T-helper 2 cell treated with Interferon-gamma antibody and Interleukin-4, amounts not matched to agents 5 μg/mL and 100 μg/mL, for 36 hours (primary cell): Measurements from ENCODE around the gene PRKN.

Experiments used
- DNase-seq: peaks from one replicate; pipeline ENCODE4 v3.0.0; 2021; ENCODE audit warnings: low spot score
- H3K27ac Mint-ChIP-seq: one replicate; pipeline ENCODE4 v1.8.0; 2021; ENCODE audit warnings: mild to moderate bottlenecking, mixed read lengths
- H3K27me3 Mint-ChIP-seq: one replicate; pipeline ENCODE4 v1.8.0; 2021; ENCODE audit warnings: low read depth, mixed read lengths
- H3K36me3 Mint-ChIP-seq: one replicate; pipeline ENCODE4 v1.8.0; 2021; ENCODE audit warnings: low read depth, mixed read lengths
- H3K4me1 Mint-ChIP-seq: one replicate; pipeline ENCODE4 v1.8.0; 2021; ENCODE audit warnings: low read depth, mixed read lengths
- H3K4me3 Mint-ChIP-seq: one replicate; pipeline ENCODE4 v1.8.0; 2022; ENCODE audit warnings: mild to moderate bottlenecking, moderate library complexity, mixed read lengths
- H3K9me3 Mint-ChIP-seq: one replicate; pipeline ENCODE4 v1.8.0; 2021; ENCODE audit warnings: mixed read lengths

PRKN gene

GRCh38 chr6:162184465-162184864, 543.1 kb downstream of the PRKN start:
- H3K4me3 Mint-ChIP-seq = no peak overlapping the region
- no peaks in the 10 kb centered on the region for H3K9me3 Mint-ChIP-seq

GRCh38 chr6:162181741-162182401, 545.7 kb downstream of the PRKN start:
- Mint-ChIP-seq H3K4me1 (peaks cover 9% of the 10 kb centered on the region), H3K27ac (no peak overlapping the region), H3K27me3 (no peaks in the 10 kb centered on the region), H3K9me3 (no peaks in the 10 kb centered on the region), H3K4me3 (no peak overlapping the region), H3K36me3 (no peaks in the 10 kb centered on the region)
- DNase-seq = no peak

More at GRCh38 chr6:162184465-162184864, 543.1 kb downstream of the PRKN start:
- Mint-ChIP-seq H3K27me3 (no peaks in the 10 kb centered on the region), H3K27ac (no peak overlapping the region), H3K36me3 (no peaks in the 10 kb centered on the region), H3K4me1 (peaks cover 9% of the 10 kb centered on the region)
- DNase-seq = no peak

GRCh38 chr6:162181111-162181510, 546.5 kb downstream of the PRKN start:
- no peak overlapping the region for H3K27ac Mint-ChIP-seq
- H3K36me3 Mint-ChIP-seq = no peaks in the 10 kb centered on the region
- H3K27me3 Mint-ChIP-seq = no peaks in the 10 kb centered on the region
- H3K9me3 Mint-ChIP-seq = no peaks in the 10 kb centered on the region
- H3K4me1 Mint-ChIP-seq = peaks cover 9% of the 10 kb centered on the region
- no peak for DNase-seq
- no peak overlapping the region for H3K4me3 Mint-ChIP-seq

- no peak overlapping the region for H3K27ac Mint-ChIP-seq
- no peak for DNase-seq
- H3K36me3 Mint-ChIP-seq = no peaks in the 10 kb centered on the region
- peaks cover 9% of the 10 kb centered on the region for H3K4me1 Mint-ChIP-seq
- H3K27me3 Mint-ChIP-seq = no peaks in the 10 kb centered on the region
- no peaks in the 10 kb centered on the region for H3K9me3 Mint-ChIP-seq
- H3K4me3 Mint-ChIP-seq = no peak overlapping the region
Measured at GRCh38 chr6:162179196-162179951, 548.2 kb downstream of the PRKN start.

- Mint-ChIP-seq H3K36me3 (no peaks in the 10 kb centered on the region), H3K9me3 (no peaks in the 10 kb centered on the region), H3K4me3 (no peak overlapping the region), H3K27me3 (no peaks in the 10 kb centered on the region), H3K27ac (no peak overlapping the region), H3K4me1 (peaks cover 9% of the 10 kb centered on the region)
- DNase-seq = no peak
Measured at GRCh38 chr6:162178666-162179065, 548.9 kb downstream of the PRKN start.

GRCh38 chr6:162178266-162178665, 549.3 kb downstream of the PRKN start:
- Mint-ChIP-seq H3K27me3 (no peaks in the 10 kb centered on the region), H3K9me3 (no peaks in the 10 kb centered on the region)

GRCh38 chr6:162177746-162178145, 549.8 kb downstream of the PRKN start:
- H3K4me3 Mint-ChIP-seq = no peak overlapping the region
- no peaks in the 10 kb centered on the region for H3K27me3 Mint-ChIP-seq
- peaks cover 9% of the 10 kb centered on the region for H3K4me1 Mint-ChIP-seq
- no peaks in the 10 kb centered on the region for H3K9me3 Mint-ChIP-seq
- no peak for DNase-seq
- H3K36me3 Mint-ChIP-seq = no peaks in the 10 kb centered on the region
- H3K27ac Mint-ChIP-seq = no peak overlapping the region

More at GRCh38 chr6:162178266-162178665, 549.3 kb downstream of the PRKN start:
- Mint-ChIP-seq H3K4me3 (no peak overlapping the region), H3K4me1 (peaks cover 9% of the 10 kb centered on the region), H3K36me3 (no peaks in the 10 kb centered on the region), H3K27ac (no peak overlapping the region)
- DNase-seq = no peak

GRCh38 chr6:162173466-162173865, 554.1 kb downstream of the PRKN start:
- Mint-ChIP-seq H3K27ac (no peak overlapping the region), H3K36me3 (no peaks in the 10 kb centered on the region), H3K4me3 (no peak overlapping the region), H3K27me3 (peaks cover 4% of the 10 kb centered on the region), H3K9me3 (no peaks in the 10 kb centered on the region), H3K4me1 (peaks cover 5% of the 10 kb centered on the region)
- DNase-seq = no peak

GRCh38 chr6:162165479-162165878, 562.1 kb downstream of the PRKN start:
- Mint-ChIP-seq H3K27me3 (peaks cover 4% of the 10 kb centered on the region), H3K4me1 (no peaks in the 10 kb centered on the region), H3K27ac (no peak overlapping the region), H3K36me3 (no peaks in the 10 kb centered on the region), H3K9me3 (no peaks in the 10 kb centered on the region), H3K4me3 (no peak overlapping the region)
- DNase-seq = no peak

GRCh38 chr6:162157167-162157870, 570.2 kb downstream of the PRKN start:
- Mint-ChIP-seq H3K36me3 (no peaks in the 10 kb centered on the region), H3K4me3 (no peak overlapping the region), H3K4me1 (no peaks in the 10 kb centered on the region), H3K27me3 (no peaks in the 10 kb centered on the region), H3K27ac (no peak overlapping the region), H3K9me3 (no peaks in the 10 kb centered on the region)
- DNase-seq = no peak

GRCh38 chr6:162156146-162156545, 571.4 kb downstream of the PRKN start:
- Mint-ChIP-seq H3K4me1 (peaks cover 3% of the 10 kb centered on the region), H3K27ac (no peak overlapping the region), H3K9me3 (no peaks in the 10 kb centered on the region), H3K36me3 (no peaks in the 10 kb centered on the region), H3K4me3 (no peak overlapping the region), H3K27me3 (no peaks in the 10 kb centered on the region)
- DNase-seq = no peak

GRCh38 chr6:162154930-162155329, 572.6 kb downstream of the PRKN start:
- H3K27ac Mint-ChIP-seq = no peak overlapping the region
- no peaks in the 10 kb centered on the region for H3K27me3 Mint-ChIP-seq

GRCh38 chr6:162154001-162154400, 573.6 kb downstream of the PRKN start:
- no peak for DNase-seq
- H3K4me3 Mint-ChIP-seq = no peak overlapping the region
- H3K36me3 Mint-ChIP-seq = no peaks in the 10 kb centered on the region
- no peaks in the 10 kb centered on the region for H3K27me3 Mint-ChIP-seq
- no peak overlapping the region for H3K27ac Mint-ChIP-seq
- peaks cover 5% of the 10 kb centered on the region for H3K4me1 Mint-ChIP-seq
- H3K9me3 Mint-ChIP-seq = no peaks in the 10 kb centered on the region

More at GRCh38 chr6:162154930-162155329, 572.6 kb downstream of the PRKN start:
- Mint-ChIP-seq H3K4me1 (peaks cover 5% of the 10 kb centered on the region), H3K9me3 (no peaks in the 10 kb centered on the region), H3K36me3 (no peaks in the 10 kb centered on the region), H3K4me3 (no peak overlapping the region)
- DNase-seq = no peak

GRCh38 chr6:162153120-162153519, 574.4 kb downstream of the PRKN start:
- H3K4me1 Mint-ChIP-seq = peaks cover 5% of the 10 kb centered on the region
- no peaks in the 10 kb centered on the region for H3K9me3 Mint-ChIP-seq
- no peak for DNase-seq
- H3K27me3 Mint-ChIP-seq = no peaks in the 10 kb centered on the region
- H3K4me3 Mint-ChIP-seq = no peak overlapping the region
- no peaks in the 10 kb centered on the region for H3K36me3 Mint-ChIP-seq
- no peak overlapping the region for H3K27ac Mint-ChIP-seq
